Activated T-cell treated with anti-CD3 and anti-CD28 coated beads, Interleukin-2, amount 50 U/mL, for 48 hours (primary cell): Measurements from ENCODE around the gene FOXM1.
"Not testable (repeated sequence)": the region's sequence is repeated elsewhere in the genome, so short reads cannot be mapped to it uniquely, and the experiment has no call there.

Source experiments
- DNase-seq, 2 experiments: peaks; one replicate each; pipeline ENCODE4 v3.0.0-alpha.2; 2020

Gene FOXM1

DNA sequence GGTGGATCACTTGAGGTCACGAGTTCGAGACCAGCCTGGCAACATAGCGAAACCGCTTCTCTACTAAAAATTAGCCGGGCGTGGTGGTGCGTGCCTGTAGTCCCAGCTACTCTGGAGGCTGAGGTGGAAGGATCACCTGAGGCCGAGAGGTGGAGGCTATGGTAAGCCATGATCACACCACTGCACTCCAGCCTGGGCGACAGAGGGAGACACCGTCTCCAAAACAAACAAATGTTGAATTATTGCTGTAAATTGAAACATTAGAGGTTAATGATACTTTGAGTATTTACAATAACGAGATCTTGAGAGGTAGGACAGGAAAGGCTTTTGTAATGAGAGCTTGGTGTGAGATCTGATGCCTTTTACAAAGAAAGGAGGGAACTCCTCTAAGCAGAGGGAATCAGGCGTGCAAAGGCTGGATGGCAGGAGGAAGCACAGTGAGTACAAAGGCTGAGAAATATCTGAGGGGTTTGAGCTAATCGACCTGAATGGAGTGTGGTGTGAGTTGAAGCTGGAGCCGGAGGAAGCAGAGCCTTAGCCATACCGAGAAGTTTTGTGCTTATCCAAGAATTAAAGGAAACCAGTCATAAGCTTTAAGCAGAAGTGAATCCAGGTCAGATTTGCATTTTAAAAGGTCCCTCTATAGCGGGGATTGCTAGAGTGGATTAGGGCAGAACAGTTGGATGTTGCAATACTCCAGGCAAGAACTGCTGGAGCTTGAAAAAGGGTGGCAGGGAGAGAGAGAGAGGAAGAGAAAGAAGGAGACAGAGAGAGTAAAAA, 1.2 kb upstream of the FOXM1 start:
- no peak for DNase-seq

DNA sequence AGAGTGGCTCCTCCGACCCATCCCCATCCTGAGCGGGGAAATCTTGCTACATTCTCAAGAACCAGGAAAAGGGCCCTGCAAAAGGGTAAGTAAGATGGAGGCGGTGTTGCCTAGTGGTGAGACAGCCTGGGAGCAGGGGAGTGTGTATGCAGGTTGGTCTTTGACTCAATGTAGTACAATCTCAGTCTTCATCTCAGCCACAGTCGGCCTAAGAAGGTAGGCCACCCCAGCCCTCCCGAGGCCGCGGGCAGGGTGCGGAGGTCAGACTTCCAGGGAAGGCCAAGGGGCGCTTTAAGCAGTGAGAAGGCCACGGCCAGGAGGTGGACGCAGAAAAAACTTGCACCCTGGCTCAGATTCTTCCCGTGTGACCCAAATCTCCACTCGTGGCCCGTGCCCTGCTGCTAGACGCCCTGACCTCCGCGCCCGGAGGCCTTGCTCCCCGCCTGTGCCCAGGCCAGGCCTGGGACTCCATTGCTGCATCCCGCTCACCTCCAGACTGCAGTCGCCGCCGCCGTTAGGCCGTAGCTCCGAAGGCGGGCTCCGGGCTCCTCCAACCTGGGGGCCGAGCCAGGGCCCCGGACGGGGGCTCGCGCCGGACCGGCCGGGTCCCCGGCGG, 435 bp downstream of the FOXM1 start:
- DNase-seq, result peak in 1 of 2 experiments; percentile 67

DNA sequence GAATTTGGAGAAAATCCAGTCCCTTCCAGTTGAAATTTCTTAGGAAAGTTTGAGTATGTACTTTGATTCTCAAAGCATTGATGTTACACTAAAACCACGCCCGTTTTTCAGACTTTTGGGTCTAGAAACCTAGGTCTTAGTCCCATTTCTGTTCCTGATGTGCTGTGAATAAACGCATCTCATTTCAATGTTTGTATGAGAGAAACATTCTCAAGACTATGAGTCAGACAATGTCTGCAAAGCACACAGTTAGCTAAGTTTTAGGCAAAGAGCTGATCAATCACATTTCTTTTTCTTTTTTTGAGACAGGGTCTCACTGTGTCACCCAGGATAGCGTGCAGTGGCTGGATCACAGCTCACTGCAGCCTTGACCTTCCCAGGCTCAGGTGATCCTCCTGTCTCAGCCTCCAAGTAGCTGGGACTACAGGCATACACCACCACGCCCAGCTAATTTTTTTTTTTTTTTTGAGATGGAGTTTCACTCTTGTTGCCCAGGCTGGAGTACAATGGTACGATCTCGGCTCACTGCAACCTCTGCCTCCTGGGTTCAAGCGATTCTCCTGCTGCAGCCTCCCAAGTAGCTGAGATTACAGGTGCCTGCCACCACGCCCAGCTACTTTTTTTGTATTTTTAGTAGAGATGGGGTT, 7.9 kb downstream of the FOXM1 start:
- not testable (repeated sequence) for DNase-seq

DNA sequence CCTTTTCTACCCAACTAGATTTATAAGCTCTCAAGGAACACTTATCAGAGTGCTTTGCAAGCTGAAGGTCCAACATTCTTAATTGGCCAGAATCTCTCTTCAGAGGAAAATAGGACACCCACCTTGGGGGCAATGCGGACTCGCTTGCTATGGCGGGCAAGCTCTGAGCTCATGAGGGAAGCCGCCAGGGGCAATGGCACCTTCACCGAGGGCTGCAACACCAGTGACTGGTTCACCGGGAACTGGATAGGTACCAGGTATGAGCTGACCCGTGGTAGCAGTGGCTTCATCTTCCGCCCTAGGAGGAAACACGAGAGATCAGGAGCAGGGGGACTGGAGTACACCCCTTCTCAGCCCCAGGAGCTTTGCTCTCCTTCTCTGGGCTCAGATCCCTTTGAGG, 12.8 kb downstream of the FOXM1 start:
- no peak for DNase-seq

DNA sequence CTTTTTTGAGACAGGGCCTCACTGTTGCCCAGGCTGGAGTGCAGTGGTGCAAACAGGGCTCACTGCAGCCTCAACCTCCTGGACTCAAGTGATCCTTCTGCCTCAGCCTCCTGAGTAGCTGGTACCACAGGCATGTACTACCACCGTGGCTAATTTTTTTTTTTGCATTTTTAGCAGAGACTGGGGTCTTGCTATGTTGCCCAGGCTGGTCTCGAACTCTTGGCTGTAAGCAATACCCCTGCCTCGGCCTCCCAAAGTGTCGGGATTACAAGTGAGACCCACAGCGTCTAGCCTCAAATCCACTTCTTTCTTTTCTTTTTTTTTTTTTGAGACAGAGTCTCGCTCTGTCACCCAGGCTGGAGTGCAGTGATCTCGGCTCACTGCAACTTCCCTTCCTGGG, 13.6 kb downstream of the FOXM1 start:
- DNase-seq, result not testable (repeated sequence)

DNA sequence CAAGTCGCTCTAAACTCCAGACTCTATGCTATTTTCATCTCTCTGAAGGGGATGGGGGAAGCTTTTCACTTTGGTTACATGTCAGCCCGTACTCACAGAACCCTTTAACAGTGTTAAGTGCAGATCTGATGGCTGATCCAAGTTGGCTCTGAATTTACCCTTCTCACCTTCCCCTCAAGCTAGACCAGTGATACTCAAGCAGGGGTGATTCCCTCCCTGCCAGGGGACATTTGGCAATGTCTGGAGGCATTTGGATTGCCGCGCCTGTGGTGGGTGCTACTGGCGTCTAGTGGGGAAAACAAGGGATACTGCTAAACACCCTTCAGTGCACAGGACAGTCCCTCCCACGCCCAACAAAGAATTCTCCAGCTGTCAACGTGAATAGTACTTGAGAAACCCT, 14.1 kb downstream of the FOXM1 start:
- DNase-seq, result no peak

DNA sequence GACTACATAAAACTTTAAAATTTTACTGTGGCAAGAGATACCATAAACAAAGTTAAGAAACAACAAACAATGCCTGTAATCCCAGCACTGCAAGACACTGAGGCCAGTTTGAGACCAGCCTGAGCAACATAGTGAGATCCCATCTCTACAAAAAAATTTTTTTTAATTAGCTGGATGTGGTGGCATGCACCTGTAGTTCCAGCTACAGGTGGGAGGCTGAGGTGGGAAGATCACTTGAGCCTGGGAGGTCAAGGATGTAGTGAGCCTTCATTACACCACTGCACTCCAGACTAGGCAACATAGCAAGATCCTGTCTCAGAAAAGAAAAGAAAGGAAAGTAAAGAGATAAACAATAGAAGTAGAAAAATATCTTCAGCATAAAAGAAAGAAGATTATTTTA, 16.8 kb downstream of the FOXM1 start:
- DNase-seq, result no peak

DNA sequence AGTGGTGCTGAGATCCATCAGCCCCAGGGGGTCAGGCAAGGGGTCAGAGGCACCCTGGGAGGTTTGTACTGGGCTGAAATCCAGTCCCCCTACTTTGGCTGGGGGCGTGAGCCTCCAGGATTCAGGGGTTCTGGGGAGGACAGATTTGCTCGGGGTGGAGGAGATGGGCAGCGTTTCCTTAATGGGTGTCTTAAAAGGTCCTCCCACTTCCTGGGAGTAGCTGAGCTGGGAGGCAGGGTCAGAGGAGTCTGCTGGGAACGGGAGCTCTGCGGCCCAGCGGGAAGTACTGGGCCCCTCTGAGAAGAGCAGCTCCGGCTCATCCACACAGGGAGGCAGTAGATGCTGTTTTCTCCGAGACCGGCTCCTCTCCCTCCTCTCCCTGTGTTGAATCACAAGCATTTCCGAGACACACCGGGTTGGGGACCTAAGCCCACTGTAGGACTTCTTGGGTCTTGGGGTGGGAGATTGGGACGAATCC, 18.0 kb downstream of the FOXM1 start:
- no peak for DNase-seq

DNA sequence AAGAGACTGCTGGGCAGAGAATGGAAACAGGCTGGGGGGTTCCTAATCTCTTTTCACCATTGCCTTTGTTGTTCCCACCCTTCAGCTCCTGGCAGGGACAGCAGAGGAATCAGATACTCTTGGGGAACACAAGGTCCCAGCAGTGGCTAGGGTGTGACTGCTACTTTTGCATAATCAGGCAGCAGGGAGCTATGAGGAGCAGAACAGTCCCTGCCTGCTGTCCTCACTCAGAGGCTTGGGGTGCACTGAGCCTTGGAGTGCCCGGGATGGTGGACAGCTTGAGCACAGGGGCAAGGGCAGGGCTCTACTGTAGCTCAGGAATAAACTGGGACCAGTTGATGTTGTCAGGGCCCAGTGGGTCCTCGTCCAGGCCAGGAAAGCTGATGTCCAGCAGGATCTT, 18.6 kb downstream of the FOXM1 start:
- DNase-seq, result no peak

DNA sequence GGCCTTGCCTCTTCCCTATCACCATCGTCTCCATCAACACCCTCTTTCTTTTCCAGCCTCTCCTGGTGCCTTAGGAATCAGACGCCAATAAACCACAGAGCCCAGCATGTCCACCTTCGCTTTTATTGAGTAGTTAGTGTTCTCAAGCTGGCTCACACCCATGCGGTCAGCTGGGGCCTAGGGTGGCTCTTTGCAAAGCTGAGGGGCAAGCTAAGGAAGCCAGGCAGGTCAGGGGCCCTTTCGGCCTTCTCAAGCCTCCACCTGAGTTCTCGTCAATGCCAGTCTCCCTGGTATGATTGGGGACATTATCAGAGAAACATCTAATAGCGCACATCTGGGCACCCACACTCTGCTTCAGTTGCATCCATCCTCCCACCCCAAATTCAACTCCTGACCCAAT, 19.4 kb downstream of the FOXM1 start:
- no peak for DNase-seq

DNA sequence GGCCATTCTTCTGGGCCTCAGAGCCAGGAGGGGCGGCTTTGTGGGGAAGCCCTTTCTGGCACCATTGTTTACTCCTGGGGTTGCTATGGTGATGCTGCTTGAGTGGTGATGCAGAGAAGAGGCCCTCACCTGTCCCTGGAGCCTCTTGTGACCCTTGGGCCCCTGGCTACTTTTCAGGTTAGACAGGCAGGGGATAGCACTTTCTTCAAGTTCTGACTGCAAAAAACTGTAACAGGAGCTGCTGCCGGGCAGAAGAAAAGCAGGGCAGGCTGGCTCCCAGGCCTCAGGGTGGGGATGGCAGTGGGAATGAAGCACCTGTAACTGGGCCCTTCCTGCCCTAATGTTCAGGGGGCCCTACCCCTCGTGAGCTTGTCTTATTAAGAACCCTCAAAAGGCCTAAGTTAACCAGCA, 19.9 kb downstream of the FOXM1 start, which contains the start of gene TEX52:
TSS of gene TEX52 (minus strand) at position 19 of the 411 bp plus-strand sequence. CDS start at position 6, 13 bp downstream.
- DNase-seq, result no peak

DNA sequence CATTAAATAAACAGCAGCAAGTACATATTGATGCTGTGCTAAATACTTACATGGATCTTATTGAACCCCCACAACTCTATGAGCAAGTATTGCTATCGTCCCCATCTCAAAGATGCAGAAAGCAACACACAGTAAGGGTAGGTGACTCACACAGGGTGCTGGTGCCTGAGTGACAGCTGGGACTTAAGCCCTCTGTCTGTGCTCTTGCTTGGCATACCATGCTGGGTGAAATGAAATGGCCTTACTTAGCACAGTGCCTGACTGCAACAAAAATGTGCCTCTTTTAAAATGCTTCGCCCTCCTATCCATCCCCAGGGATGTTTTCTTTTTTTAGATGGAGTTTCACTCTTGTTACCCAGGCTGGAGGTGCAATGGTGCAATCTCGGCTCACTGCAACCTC, 20.9 kb downstream of the FOXM1 start:
- DNase-seq, result no peak

DNA sequence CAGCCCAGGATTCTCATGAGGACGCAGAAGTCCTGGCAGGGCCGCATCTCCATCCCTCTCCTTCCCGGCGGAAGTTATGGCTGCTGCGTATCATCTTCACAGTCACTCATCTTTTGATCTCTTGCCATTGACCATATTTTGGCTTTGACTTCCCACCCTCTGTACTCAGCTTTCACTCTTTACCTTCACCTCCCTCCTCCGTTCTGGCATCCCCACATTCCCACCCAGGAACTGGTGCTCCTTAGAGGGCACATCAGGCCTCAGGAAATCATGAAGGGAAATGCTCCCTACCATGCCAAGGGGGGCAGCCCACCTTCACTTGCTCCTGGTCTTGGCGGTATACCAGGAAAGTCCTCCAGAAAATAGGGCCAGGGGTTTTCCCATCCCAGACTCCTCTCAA, 21.4 kb downstream of the FOXM1 start:
- no peak for DNase-seq

DNA sequence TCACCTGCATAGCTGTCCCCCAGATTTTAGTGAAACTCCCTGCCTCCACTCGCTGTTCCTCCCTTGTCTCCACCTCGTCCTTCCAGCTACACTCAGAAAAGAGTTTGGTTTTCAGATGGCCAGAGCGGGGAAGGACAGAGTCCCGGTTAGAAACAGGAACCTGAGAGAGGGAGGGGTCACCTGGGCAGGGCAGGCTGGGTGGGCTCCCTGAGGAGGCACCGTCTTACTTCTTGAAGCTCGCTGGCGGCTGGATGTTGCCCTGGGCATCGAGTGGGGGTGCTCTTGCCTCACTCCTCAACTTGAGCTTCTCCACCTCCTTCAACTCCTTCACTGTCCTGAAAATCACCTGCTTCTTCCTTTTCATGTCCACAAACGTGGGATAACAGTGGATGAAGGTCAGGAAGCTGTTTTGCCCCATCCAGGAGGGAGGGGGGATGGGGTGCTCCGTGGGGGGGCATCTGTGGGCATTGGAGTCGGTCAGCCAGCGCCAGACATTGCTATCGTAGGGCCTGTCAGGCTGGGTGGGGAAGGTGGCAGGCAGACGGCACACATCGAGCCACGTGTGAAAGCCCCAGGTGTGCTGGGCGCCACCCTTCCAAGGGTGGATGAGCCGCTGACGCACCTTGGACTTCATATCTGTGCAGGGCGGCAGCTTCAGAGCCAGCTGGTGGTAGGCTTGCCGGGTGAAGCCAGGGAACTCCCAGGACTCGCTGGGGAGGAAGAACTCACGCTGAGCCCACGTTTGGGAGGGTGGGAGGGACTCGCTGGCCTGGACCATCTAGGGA, 22.1 kb downstream of the FOXM1 start:
- DNase-seq, result no peak

DNA sequence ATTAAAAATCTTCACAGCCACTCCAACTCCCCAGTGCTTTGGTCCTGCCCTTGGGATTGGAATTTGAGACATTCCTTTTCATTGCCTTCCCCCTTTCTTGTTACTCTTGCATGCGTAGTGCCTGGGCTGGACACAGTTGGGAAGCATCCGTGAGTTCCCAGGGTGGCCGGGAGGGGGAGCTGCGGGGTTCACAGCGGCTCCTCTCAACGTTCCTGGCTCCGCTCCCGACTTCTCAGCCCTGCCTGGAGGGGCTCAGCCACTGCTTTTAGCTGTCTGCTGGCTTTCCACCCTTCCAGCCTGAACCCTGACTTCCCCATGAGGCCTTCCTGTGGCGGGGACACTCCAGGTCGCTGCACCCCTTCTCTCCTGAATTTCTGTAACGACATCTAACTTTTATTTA, 23.3 kb downstream of the FOXM1 start:
- DNase-seq, result peak; percentile 68 to 72

DNA sequence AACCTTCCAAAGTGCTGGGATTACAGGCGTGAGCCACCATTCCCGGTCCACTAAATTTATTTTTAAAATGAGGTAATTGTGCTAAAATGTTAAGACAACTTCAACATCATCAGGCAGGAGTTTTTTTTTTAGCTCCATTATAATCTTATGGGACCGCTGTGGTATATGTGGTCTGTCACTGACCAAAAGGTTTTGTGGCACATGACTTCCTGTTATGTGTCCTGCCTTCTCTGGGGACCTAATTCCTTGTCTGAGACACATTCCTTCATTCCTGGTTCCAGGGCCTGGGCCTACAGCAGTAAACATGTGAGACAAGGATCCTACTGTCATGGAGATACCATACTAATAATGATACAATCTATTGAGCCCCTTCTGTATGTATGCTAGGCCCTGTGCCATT, 25.0 kb downstream of the FOXM1 start:
- no peak for DNase-seq

DNA sequence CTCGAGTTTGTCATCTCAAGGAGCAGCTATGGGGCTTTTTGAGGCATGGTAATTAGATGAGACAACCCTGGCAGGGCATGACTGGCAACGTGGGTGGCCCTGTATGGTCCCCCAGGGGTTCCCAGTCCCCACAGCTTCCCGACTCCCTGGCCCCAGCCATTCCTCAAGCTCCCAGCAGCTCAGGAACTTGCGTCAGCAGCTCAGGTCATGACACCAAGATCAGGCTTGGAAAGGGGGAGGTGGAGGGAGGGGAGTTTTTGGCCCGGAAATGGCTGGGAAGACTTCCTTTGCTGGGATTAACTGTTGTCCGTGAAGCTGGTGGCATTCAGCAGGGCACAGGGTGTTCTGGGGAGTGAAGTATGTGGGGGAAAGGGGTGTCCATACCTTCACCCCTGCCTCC, 31.7 kb downstream of the FOXM1 start:
- DNase-seq, result no peak

DNA sequence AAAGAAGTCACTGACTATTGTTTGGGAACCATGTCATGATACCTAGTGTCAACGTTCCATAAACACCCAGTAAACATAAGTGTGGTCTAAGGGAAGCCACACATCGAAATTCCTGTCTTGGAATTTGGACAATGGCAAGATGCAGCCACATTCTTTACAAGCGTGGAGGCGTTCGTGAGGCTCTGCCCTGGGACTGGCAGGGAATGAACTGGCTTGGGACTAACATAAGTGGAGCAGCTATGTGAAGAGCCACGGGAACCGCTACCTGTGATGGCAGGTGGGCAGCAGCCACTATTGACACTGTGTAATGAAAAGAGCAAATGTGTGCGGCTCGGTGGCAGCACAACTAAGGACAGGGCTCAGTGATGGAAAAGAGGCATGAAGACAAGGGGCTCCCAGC, 32.2 kb downstream of the FOXM1 start:
- DNase-seq, result no peak

DNA sequence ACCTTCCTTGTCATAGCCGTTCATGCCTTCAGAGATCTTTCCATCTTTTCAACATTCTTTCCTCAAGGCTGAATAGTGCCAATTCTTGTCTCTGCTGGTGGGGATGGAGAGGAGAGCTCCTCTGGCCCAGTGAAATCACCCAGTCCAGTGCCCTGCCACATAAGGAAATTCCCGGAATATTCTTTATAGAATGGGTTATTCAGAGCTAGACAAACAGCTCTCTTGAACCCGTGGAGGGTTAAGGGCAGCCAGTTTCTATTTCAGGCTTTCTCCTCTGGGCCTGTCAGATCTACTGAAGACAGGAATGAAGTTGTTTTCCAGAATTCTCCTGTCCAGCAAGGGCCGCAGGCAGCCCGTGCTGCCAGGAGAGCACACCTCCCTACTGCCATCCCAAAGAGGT, 34.0 kb downstream of the FOXM1 start:
- DNase-seq, result no peak

DNA sequence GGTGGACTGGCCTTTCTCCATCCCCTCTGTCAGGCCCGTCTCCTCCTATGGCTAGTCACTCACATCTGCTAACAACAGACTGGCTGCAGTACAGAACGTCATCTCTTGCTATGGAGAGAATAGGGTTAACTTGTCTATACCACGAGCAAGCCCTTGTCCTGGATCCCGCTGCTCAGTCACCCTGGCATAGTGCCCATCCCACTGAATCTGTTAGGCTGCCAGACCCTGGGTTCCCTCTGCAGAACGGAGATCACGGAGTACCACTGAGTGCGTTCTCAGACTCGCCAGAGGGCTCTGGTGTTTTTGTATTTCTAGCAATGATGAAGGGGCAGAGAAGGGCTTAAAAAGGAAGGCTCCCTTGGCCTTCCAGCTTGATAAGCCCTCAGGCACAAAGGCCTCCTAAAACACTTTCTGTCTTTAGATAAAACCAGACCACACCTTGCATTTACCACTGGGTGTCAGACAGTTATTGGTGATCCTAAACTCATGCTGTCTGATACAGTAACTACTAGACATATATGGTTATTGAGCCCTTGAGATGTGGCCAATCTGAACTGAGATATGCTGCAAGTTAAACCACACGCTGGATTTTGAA, 35.8 kb downstream of the FOXM1 start:
- DNase-seq, result no peak

DNA sequence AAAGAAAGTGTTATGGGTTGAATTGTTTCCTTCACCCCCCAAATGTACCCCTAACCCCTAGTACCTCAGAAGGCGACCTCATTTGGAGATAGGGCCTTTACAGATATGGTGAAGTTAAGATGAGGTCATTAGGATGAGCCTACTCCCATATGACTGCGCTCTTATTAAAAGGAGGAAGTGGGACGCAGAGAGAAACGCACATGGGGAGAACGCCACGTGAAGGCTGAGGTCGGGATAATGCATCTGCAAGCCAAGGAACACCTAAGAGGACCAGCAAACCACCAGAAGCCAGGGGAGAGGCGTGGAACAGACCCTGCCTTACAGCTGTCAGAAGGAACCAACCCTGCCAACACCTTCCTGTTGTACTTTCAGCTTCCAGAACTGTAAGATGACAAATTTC, 40.4 kb downstream of the FOXM1 start:
- no peak for DNase-seq

DNA sequence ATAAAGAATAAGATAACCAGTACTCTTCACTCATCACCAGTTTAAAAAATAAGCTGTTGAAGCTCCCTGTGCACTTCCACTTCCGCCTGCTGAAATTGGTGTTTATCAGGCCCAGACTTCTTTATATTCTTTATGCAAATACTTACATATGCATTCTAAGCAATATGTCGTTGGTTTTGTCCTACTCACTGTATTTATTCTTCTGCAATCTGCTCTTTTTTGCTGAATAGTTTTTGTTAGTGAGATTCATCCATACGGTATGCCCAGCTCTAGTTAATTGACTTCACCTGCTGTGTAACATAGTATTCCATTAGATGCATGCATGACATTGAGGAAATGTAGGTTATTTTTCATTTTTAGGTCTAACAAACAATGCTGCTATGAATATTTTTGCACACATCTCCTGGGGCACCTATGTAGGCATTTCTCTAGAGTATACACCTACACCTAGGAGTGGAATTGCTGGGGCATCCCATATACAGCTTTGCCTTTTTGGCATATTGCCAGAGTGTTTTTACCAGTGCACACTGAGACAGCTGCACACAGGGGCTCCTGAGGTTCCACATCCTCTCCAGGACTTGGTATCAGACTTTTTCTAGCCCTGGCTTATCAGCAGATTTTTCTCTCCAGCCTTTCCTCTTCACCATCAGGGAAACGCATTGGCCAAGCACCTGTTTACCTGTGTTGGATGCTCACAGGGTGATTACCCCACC, 41.1 kb downstream of the FOXM1 start:
- DNase-seq, result no peak
